Type B pancreatic cell (in vitro differentiated cells): ENCODE results near the gene NOM1. TPM values are rescaled to one million over a fixed set of nuclear protein-coding genes. Genes with fewer than 3 reads are reported as not detected.

ENCODE experiments used
- DNase-seq: peaks from one replicate; pipeline ENCODE4 v3.0.0; 2021; ENCODE audit warnings: mixed read lengths; ENCODE audit not compliant: unreplicated experiment; ENCODE audit errors: extremely low spot score
- H3K27ac Mint-ChIP-seq: 2 replicates; pipeline ENCODE4 v1.8.0; 2021; ENCODE audit warnings: mild to moderate bottlenecking, mixed read lengths
- H3K27me3 Mint-ChIP-seq: 2 replicates; pipeline ENCODE4 v1.8.0; 2021; ENCODE audit warnings: mixed read lengths
- H3K36me3 Mint-ChIP-seq: 2 replicates; pipeline ENCODE4 v1.8.0; 2021; ENCODE audit warnings: mixed read lengths
- H3K4me1 Mint-ChIP-seq: one replicate; pipeline ENCODE4 v1.8.0; 2021; ENCODE audit warnings: mixed read lengths; ENCODE audit not compliant: unreplicated experiment
- H3K4me3 Mint-ChIP-seq: 2 replicates; pipeline ENCODE4 v1.8.0; 2021; ENCODE audit warnings: mild to moderate bottlenecking, mixed read lengths
- H3K9me3 Mint-ChIP-seq: 2 replicates; pipeline ENCODE4 v1.8.0; 2021; ENCODE audit warnings: mixed read lengths
- total RNA-seq: library from RNA; stranded (reverse); gene quantifications from 2 replicates; pipeline ENCODE4 v1.2.1, GENCODE V29; 2021; ENCODE audit warnings: low replicate concordance
- TF ChIP-seq, protein P1 (sequence below): fragments of 200-600 bp; sonication (generic); conservative IDR thresholded peaks from 2 replicates; pipeline ENCODE4 v1.5.0; 2021; ENCODE audit warnings: antibody characterized with exemption, mild to moderate bottlenecking

Gene NOM1
- total RNA-seq, 1 donor from 2014 or later: 26.9 TPM

GRCh38 chr7:156962145-156962544 lies 12.6 kb downstream of the NOM1 start:
- Mint-ChIP-seq H3K27me3 (no peaks in the 10 kb centered on the region), H3K36me3 (peaks cover 27% of the 10 kb centered on the region), H3K4me3 (no peak overlapping the region), H3K4me1 (no peaks in the 10 kb centered on the region), H3K27ac (no peak overlapping the region), H3K9me3 (no peaks in the 10 kb centered on the region)
- TF ChIP-seq, protein P1, sequence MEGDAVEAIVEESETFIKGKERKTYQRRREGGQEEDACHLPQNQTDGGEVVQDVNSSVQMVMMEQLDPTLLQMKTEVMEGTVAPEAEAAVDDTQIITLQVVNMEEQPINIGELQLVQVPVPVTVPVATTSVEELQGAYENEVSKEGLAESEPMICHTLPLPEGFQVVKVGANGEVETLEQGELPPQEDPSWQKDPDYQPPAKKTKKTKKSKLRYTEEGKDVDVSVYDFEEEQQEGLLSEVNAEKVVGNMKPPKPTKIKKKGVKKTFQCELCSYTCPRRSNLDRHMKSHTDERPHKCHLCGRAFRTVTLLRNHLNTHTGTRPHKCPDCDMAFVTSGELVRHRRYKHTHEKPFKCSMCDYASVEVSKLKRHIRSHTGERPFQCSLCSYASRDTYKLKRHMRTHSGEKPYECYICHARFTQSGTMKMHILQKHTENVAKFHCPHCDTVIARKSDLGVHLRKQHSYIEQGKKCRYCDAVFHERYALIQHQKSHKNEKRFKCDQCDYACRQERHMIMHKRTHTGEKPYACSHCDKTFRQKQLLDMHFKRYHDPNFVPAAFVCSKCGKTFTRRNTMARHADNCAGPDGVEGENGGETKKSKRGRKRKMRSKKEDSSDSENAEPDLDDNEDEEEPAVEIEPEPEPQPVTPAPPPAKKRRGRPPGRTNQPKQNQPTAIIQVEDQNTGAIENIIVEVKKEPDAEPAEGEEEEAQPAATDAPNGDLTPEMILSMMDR: no peak
- DNase-seq: no peak

- DNase-seq: no peak
- Mint-ChIP-seq H3K4me1 (no peaks in the 10 kb centered on the region), H3K9me3 (no peaks in the 10 kb centered on the region), H3K27me3 (no peaks in the 10 kb centered on the region), H3K4me3 (no peak overlapping the region), H3K27ac (no peak overlapping the region), H3K36me3 (peaks cover 27% of the 10 kb centered on the region)
- TF ChIP-seq, protein P1: no peak
Measured at GRCh38 chr7:156962897-156963296, 13.4 kb downstream of the NOM1 start.

DNA sequence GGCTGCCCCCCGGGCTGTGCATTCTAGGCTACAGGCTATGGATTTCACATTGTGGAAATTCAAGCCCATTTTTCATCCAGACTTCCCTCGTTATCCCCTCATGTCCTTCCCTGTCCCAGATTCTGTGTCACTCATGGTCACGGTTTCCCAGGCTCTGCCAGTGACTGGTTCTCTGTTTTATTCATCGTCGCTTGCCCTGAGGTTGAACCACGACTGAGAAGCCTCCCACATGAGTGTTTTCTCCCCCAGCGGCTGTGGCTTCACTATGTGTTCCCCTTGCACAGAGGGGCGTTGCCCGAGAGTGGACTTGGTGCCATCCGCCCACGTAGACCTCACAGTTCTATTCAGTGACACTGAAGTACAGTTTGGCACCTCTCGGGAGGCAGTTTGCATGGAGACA lies 14.0 kb downstream of the NOM1 start:
- Mint-ChIP-seq H3K27ac (no peak overlapping the region), H3K4me3 (no peak overlapping the region), H3K27me3 (no peaks in the 10 kb centered on the region), H3K4me1 (no peaks in the 10 kb centered on the region), H3K9me3 (no peaks in the 10 kb centered on the region), H3K36me3 (peaks cover 27% of the 10 kb centered on the region)
- TF ChIP-seq, protein P1: no peak
- no peak for DNase-seq

- Mint-ChIP-seq H3K27me3 (no peaks in the 10 kb centered on the region), H3K4me1 (no peaks in the 10 kb centered on the region), H3K27ac (no peak overlapping the region), H3K9me3 (no peaks in the 10 kb centered on the region), H3K36me3 (peaks cover 20% of the 10 kb centered on the region), H3K4me3 (no peak overlapping the region)
- TF ChIP-seq, protein P1: no peak
- no peak for DNase-seq
Measured at GRCh38 chr7:156964971-156965370, 15.5 kb downstream of the NOM1 start.

- Mint-ChIP-seq H3K27ac (no peak overlapping the region), H3K27me3 (no peaks in the 10 kb centered on the region), H3K36me3 (peaks cover 8% of the 10 kb centered on the region), H3K9me3 (no peaks in the 10 kb centered on the region), H3K4me3 (no peak overlapping the region), H3K4me1 (no peaks in the 10 kb centered on the region)
- TF ChIP-seq, protein P1: no peak
- DNase-seq: no peak
Measured at GRCh38 chr7:156966387-156966786, 16.9 kb downstream of the NOM1 start.

GRCh38 chr7:156968183-156968582 lies 18.7 kb downstream of the NOM1 start:
- Mint-ChIP-seq H3K27ac (no peak overlapping the region), H3K27me3 (no peaks in the 10 kb centered on the region), H3K4me3 (no peak overlapping the region), H3K36me3 (no peaks in the 10 kb centered on the region), H3K4me1 (no peaks in the 10 kb centered on the region), H3K9me3 (no peaks in the 10 kb centered on the region)
- DNase-seq: no peak
- TF ChIP-seq, protein P1: no peak
